K562 (cell line): ENCODE data around the gene WEE1. TPM values are rescaled to one million over a fixed set of nuclear protein-coding genes. Genes with fewer than 3 reads are reported as not detected.

Experiments
- CHD7 ChIP-seq: fragments of 200-600 bp; sonication (generic); IDR thresholded peaks from one replicate; pipeline ENCODE4 v1.6.1; 2012; ENCODE audit warnings: mild to moderate bottlenecking, low read depth, low read length, inconsistent platforms
- KDM1A ChIP-seq, 2 experiments: fragments of 450-650 bp; IDR thresholded peaks; 2 replicates each; pipeline ENCODE4 v1.6.1; 2016; ENCODE audit warnings: mild to moderate bottlenecking in 2 of 2
- NR3C1 ChIP-seq: sonication (generic); formaldehyde crosslinking; IDR thresholded peaks from 2 replicates; pipeline ENCODE4 v1.8.1; 2022; ENCODE audit warnings: missing genetic modification reagents
- polyA plus RNA-seq, 8 experiments: library from polyadenylated mRNA; depleted of rRNA in 4 of 8; stranded (reverse) in 5 of 8; unstranded in 3 of 8; fragments of >200 nt; fragmentation: Nextera tagmentation in 2 of 8; fragmentation: Illumina TruSeq in 1 of 8; extraction: Ambion mirVana in 2 of 8; extraction: Trizol in 1 of 8; gene quantifications; 2 replicates each; pipeline versions ENCODE4 v1.2.1 to v1.2.3, GENCODE V29; 2011 to 2014; ENCODE audit warnings: inconsistent platforms in 1 of 8, missing spikeins in 1 of 8
- total RNA-seq, 7 experiments: library from RNA; depleted of rRNA in 6 of 7; stranded (reverse); fragments of >200 nt in 6 of 7; fragmentation: Illumina TruSeq in 2 of 7; extraction: Trizol in 2 of 7; gene quantifications; 2 replicates each; pipeline versions ENCODE4 v1.2.1 to v1.2.3, GENCODE V29; 2011 to 2021; ENCODE audit warnings: low replicate concordance in 1 of 7
- TF ChIP-seq, protein P1 (sequence below), 2 experiments: fragments of 200-800 bp in 1 of 2; sonication (Bioruptor generic) in 1 of 2; sonication (generic) in 1 of 2; formaldehyde crosslinking in 1 of 2; IDR thresholded peaks in 1 of 2; conservative IDR thresholded peaks in 1 of 2; 2 replicates each; pipeline versions ENCODE4 v1.5.0 to v1.6.1; 2016 to 2020; ENCODE audit warnings: missing compliant biosample characterization in 1 of 2, missing genetic modification characterization in 1 of 2, missing genetic modification reagents in 1 of 2
- TF ChIP-seq, protein P2 (sequence below): fragments of 250-450 bp; sonication (Bioruptor Pico); IDR thresholded peaks from 2 replicates; pipeline ENCODE4 v1.4.0; 2020; ENCODE audit warnings: mild to moderate bottlenecking

WEE1 gene
- total and polyA plus RNA-seq, 9 of the 15 experiments (the other 6 are each of a cell fraction or from before 2014, with no cell fraction given): 21.9 to 99.0 (median 67.4) TPM

DNA sequence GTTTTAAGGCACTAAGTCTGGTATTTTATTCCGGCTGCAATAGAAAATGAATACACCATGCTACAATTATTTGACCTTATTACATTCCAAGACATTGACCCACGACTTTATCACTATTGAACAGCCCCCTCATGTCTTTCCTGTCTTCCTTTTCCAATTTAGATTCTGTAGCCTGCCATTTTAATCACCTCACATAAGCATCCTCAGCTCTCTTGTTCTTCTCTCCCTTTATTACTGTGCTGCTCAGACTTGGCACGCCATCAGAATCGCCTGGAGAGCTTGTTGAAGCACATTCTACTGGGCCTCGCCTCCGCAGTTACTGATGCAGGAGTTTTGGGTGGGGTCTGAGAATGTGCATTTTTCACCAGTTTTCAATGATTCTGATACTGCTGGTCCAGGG is 51.7 kb downstream of the WEE1 start (continued):
- no peak for TF ChIP-seq CHD7
- TF ChIP-seq, protein P1, sequence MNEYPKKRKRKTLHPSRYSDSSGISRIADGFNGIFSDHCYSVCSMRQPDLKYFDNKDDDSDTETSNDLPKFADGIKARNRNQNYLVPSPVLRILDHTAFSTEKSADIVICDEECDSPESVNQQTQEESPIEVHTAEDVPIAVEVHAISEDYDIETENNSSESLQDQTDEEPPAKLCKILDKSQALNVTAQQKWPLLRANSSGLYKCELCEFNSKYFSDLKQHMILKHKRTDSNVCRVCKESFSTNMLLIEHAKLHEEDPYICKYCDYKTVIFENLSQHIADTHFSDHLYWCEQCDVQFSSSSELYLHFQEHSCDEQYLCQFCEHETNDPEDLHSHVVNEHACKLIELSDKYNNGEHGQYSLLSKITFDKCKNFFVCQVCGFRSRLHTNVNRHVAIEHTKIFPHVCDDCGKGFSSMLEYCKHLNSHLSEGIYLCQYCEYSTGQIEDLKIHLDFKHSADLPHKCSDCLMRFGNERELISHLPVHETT (CRISPR knock-in tag; conservative IDR thresholded peaks at IDR 0.05 in 1 of 2, IDR thresholded peaks at IDR 0.05 in 1 of 2): no peak
- TF ChIP-seq NR3C1 (CRISPR knock-in tag): no peak
- TF ChIP-seq, protein P2, sequence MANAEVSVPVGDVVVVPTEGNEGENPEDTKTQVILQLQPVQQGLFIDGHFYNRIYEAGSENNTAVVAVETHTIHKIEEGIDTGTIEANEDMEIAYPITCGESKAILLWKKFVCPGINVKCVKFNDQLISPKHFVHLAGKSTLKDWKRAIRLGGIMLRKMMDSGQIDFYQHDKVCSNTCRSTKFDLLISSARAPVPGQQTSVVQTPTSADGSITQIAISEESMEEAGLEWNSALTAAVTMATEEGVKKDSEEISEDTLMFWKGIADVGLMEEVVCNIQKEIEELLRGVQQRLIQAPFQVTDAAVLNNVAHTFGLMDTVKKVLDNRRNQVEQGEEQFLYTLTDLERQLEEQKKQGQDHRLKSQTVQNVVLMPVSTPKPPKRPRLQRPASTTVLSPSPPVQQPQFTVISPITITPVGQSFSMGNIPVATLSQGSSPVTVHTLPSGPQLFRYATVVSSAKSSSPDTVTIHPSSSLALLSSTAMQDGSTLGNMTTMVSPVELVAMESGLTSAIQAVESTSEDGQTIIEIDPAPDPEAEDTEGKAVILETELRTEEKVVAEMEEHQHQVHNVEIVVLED: no peak
- TF ChIP-seq KDM1A (IDR thresholded peaks at IDR 0.05): no peak
